H9 (cell line): ENCODE data around the gene RPIA. TPM values are rescaled to one million over a fixed set of nuclear protein-coding genes. Genes with fewer than 3 reads are reported as not detected.

Source experiments
- DNase-seq: peaks from one replicate; pipeline ENCODE4 v3.0.0-alpha.2; 2017
- H2AFZ ChIP-seq: one replicate; pipeline ENCODE4 v1.6.1; 2013; ENCODE audit warnings: mild to moderate bottlenecking, low read length, control low read depth, moderate library complexity
- H2AK5ac ChIP-seq: 2 replicates; pipeline ENCODE4 v1.6.1; 2013; ENCODE audit warnings: low read length, control low read depth, mixed read lengths; ENCODE audit not compliant: insufficient read length
- H2BK120ac ChIP-seq: one replicate; pipeline ENCODE4 v1.6.1; 2013; ENCODE audit warnings: low read depth, mild to moderate bottlenecking, low read length, control low read depth, inconsistent platforms; ENCODE audit not compliant: poor library complexity, severe bottlenecking
- H2BK12ac ChIP-seq: 2 replicates; pipeline ENCODE4 v1.6.1; 2013; ENCODE audit warnings: low read length, control low read depth, mixed read lengths, low read depth; ENCODE audit not compliant: insufficient read length
- H2BK15ac ChIP-seq: 2 replicates; pipeline ENCODE4 v1.6.1; 2013; ENCODE audit warnings: low read depth, low read length, control low read depth
- H2BK20ac ChIP-seq: one replicate; pipeline ENCODE4 v1.6.1; 2013; ENCODE audit warnings: low read depth, mild to moderate bottlenecking, low read length, control low read depth, inconsistent platforms; ENCODE audit not compliant: poor library complexity, severe bottlenecking
- H2BK5ac ChIP-seq: 2 replicates; pipeline ENCODE4 v1.6.1; 2013; ENCODE audit warnings: low read length, control low read depth, mixed read lengths; ENCODE audit not compliant: insufficient read length
- H3K14ac ChIP-seq: 2 replicates; pipeline ENCODE4 v1.6.1; 2013; ENCODE audit warnings: low read length, control low read depth; ENCODE audit not compliant: insufficient read depth
- H3K18ac ChIP-seq: 2 replicates; pipeline ENCODE4 v1.6.1; 2013; ENCODE audit warnings: low read depth, mild to moderate bottlenecking, mixed read lengths, low read length, control low read depth; ENCODE audit not compliant: insufficient read length
- H3K23ac ChIP-seq: 2 replicates; pipeline ENCODE4 v1.6.1; 2013; ENCODE audit warnings: low read length, control low read depth, mixed read lengths, low read depth; ENCODE audit not compliant: insufficient read length
- H3K23me2 ChIP-seq: 2 replicates; pipeline ENCODE4 v1.6.1; 2013; ENCODE audit warnings: low read depth, mild to moderate bottlenecking, mixed read lengths, low read length, control low read depth; ENCODE audit not compliant: insufficient read length, poor library complexity, severe bottlenecking
- H3K27ac ChIP-seq: 2 replicates; pipeline ENCODE4 v1.5.1; 2013; ENCODE audit warnings: low read length, control low read depth, mixed read lengths, low read depth; ENCODE audit not compliant: insufficient read length
- H3K27me3 ChIP-seq: 2 replicates; pipeline ENCODE4 v1.6.1; 2013; ENCODE audit warnings: low read length, control low read depth, inconsistent platforms; ENCODE audit not compliant: insufficient read depth
- H3K4ac ChIP-seq: 2 replicates; pipeline ENCODE4 v1.6.1; 2013; ENCODE audit warnings: low read depth, mild to moderate bottlenecking, control low read depth, inconsistent platforms, low read length, moderate library complexity
- H3K4me1 ChIP-seq: 2 replicates; pipeline ENCODE4 v1.6.1; 2013; ENCODE audit warnings: low read length, control low read depth, inconsistent platforms; ENCODE audit not compliant: insufficient read depth
- H3K4me2 ChIP-seq: 2 replicates; pipeline ENCODE4 v1.6.1; 2013; ENCODE audit warnings: low read length, control low read depth, mixed read lengths; ENCODE audit not compliant: insufficient read length, insufficient read depth
- H3K56ac ChIP-seq: 2 replicates; pipeline ENCODE4 v1.6.1; 2013; ENCODE audit warnings: low read depth, mild to moderate bottlenecking, mixed read lengths, low read length, control low read depth; ENCODE audit not compliant: insufficient read length
- H3K79me1 ChIP-seq: 2 replicates; pipeline ENCODE4 v1.6.1; 2013; ENCODE audit warnings: low read depth, mild to moderate bottlenecking, moderate library complexity, low read length, control low read depth, inconsistent platforms; ENCODE audit not compliant: insufficient read depth, poor library complexity, severe bottlenecking
- H3K79me2 ChIP-seq: 2 replicates; pipeline ENCODE4 v1.6.1; 2013; ENCODE audit warnings: low read length, control low read depth, inconsistent platforms; ENCODE audit not compliant: insufficient read depth
- H3K9ac ChIP-seq: 2 replicates; pipeline ENCODE4 v1.6.1; 2013; ENCODE audit warnings: low read length, control low read depth, mixed read lengths; ENCODE audit not compliant: insufficient read length; ENCODE audit errors: extremely low read depth
- H3K9me3 ChIP-seq: one replicate; pipeline ENCODE4 v1.6.1; 2013; ENCODE audit warnings: low read depth, low read length, inconsistent platforms; ENCODE audit not compliant: control insufficient read depth
- H3T11ph ChIP-seq: one replicate; pipeline ENCODE4 v1.6.1; 2013; ENCODE audit warnings: mild to moderate bottlenecking, low read length, control low read depth, inconsistent platforms
- H4K20me1 ChIP-seq: one replicate; pipeline ENCODE4 v1.6.1; 2013; ENCODE audit not compliant: control insufficient read depth, insufficient read length, insufficient read depth
- H4K5ac ChIP-seq: 2 replicates; pipeline ENCODE4 v1.6.1; 2013; ENCODE audit warnings: low read depth, mild to moderate bottlenecking, mixed read lengths, low read length, control low read depth; ENCODE audit not compliant: insufficient read length
- H4K8ac ChIP-seq: replicated peaks from 2 replicates; pipeline ENCODE4 v1.6.1; 2013; ENCODE audit warnings: low read length, control low read depth, mixed read lengths, low read depth; ENCODE audit not compliant: insufficient read length
- H4K91ac ChIP-seq: 2 replicates; pipeline ENCODE4 v1.6.1; 2013; ENCODE audit warnings: low read depth, mild to moderate bottlenecking, moderate library complexity, mixed read lengths, low read length, control low read depth; ENCODE audit not compliant: insufficient read length
- H3K27ac Mint-ChIP-seq, 3 experiments: 2 replicates in 2 of 3; 3 replicates in 1 of 3; pipeline ENCODE4 v1.8.0; 2020 to 2021; ENCODE audit warnings: mixed read lengths in 3 of 3, mild to moderate bottlenecking in 1 of 3, moderate library complexity in 1 of 3
- H3K27me3 Mint-ChIP-seq: 2 replicates; pipeline ENCODE4 v1.8.0; 2021; ENCODE audit warnings: low read depth, mild to moderate bottlenecking, moderate library complexity, mixed read lengths
- H3K36me3 Mint-ChIP-seq, 3 experiments: 2 replicates in 2 of 3; 3 replicates in 1 of 3; pipeline ENCODE4 v1.8.0; 2020 to 2021; ENCODE audit warnings: low read depth in 3 of 3, mixed read lengths in 3 of 3; ENCODE audit not compliant: insufficient read depth in 1 of 3
- H3K4me1 Mint-ChIP-seq, 2 experiments: 2 replicates each; pipeline ENCODE4 v1.8.0; 2020; ENCODE audit warnings: mixed read lengths in 2 of 2
- H3K4me3 Mint-ChIP-seq, 2 experiments: 2 replicates in 1 of 2; 3 replicates in 1 of 2; pipeline ENCODE4 v1.8.0; 2020 to 2021; ENCODE audit warnings: mild to moderate bottlenecking in 2 of 2, mixed read lengths in 2 of 2, moderate library complexity in 1 of 2
- H3K9me3 Mint-ChIP-seq, 2 experiments: 2 replicates in 1 of 2; 3 replicates in 1 of 2; pipeline ENCODE4 v1.8.0; 2020; ENCODE audit warnings: mild to moderate bottlenecking in 2 of 2, mixed read lengths in 2 of 2, moderate library complexity in 1 of 2
- WGBS: extraction: QIAGEN DNeasy Blood & Tissue Kit; methylation state at CpG from one replicate; pipeline ENCODE4 v1.1.7; 2013; ENCODE audit warnings: missing lambda C conversion rate, low lambda C conversion rate, mixed read lengths; ENCODE audit not compliant: insufficient read length; ENCODE audit errors: extremely low coverage; 5-methylcytosine and 5-hydroxymethylcytosine counted together
- total RNA-seq: library from RNA; stranded (reverse); gene quantifications from 2 replicates; pipeline ENCODE4 v1.2.1, GENCODE V29; 2021
- TF ChIP-seq, protein P1 (sequence below): fragments of 200-600 bp; sonication (generic); conservative IDR thresholded peaks from 3 replicates; pipeline ENCODE4 v1.8.0; 2021; ENCODE audit warnings: antibody characterized with exemption, mild to moderate bottlenecking

The RPIA gene
- total RNA-seq, 1 experiment from 2014 or later, result 18.6 TPM

GRCh38 chr2:88651646-88652045, 39.8 kb upstream of the RPIA start:
- Histone ChIP-seq H3K79me2 (no peaks in the 10 kb centered on the region), H2AFZ (no peak overlapping the region), H2BK5ac (no peak overlapping the region), H2BK20ac (no peak overlapping the region), H4K91ac (no peak overlapping the region), H3K79me1 (no peaks in the 10 kb centered on the region), H3K18ac (no peak overlapping the region), H4K20me1 (no peaks in the 10 kb centered on the region), H3K4ac (no peak overlapping the region), H4K8ac (no peak overlapping the region), H3K4me2 (no peak overlapping the region), H3K56ac (no peak overlapping the region), H2BK12ac (no peak overlapping the region), H3K4me1 (no peaks in the 10 kb centered on the region), H2BK120ac (no peak overlapping the region), H3K9ac (no peak overlapping the region), H2BK15ac (no peak overlapping the region), H3K23me2 (no peaks in the 10 kb centered on the region), H4K5ac (no peak overlapping the region), H3T11ph (no peak overlapping the region), H2AK5ac (no peak overlapping the region), H3K27ac (no peak overlapping the region), H3K23ac (no peak overlapping the region), H3K27me3 (no peaks in the 10 kb centered on the region), H3K14ac (no peak overlapping the region), H3K9me3 (no peaks in the 10 kb centered on the region)
- peaks cover 1% of the 10 kb centered on the region; the same call in 1 of the 2 replicates for H3K27me3 Mint-ChIP-seq
- H3K4me3 Mint-ChIP-seq, result no peak overlapping the region
- no peaks in the 10 kb centered on the region for H3K9me3 Mint-ChIP-seq
- no peaks in the 10 kb centered on the region for H3K36me3 Mint-ChIP-seq
- DNase-seq, result no peak
- no CpG with 5 or more reads among the region's 1 CpG for WGBS
- H3K4me1 Mint-ChIP-seq, result peaks cover 0 to 3% of the 10 kb centered on the region in 2 experiments; a peak in 3 of 4 replicates
- no peak overlapping the region for H3K27ac Mint-ChIP-seq
- TF ChIP-seq, protein P1, sequence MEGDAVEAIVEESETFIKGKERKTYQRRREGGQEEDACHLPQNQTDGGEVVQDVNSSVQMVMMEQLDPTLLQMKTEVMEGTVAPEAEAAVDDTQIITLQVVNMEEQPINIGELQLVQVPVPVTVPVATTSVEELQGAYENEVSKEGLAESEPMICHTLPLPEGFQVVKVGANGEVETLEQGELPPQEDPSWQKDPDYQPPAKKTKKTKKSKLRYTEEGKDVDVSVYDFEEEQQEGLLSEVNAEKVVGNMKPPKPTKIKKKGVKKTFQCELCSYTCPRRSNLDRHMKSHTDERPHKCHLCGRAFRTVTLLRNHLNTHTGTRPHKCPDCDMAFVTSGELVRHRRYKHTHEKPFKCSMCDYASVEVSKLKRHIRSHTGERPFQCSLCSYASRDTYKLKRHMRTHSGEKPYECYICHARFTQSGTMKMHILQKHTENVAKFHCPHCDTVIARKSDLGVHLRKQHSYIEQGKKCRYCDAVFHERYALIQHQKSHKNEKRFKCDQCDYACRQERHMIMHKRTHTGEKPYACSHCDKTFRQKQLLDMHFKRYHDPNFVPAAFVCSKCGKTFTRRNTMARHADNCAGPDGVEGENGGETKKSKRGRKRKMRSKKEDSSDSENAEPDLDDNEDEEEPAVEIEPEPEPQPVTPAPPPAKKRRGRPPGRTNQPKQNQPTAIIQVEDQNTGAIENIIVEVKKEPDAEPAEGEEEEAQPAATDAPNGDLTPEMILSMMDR, result no peak
